ENCODE data around the gene FAM72A. TPM values are rescaled to one million over a fixed set of nuclear protein-coding genes. Genes with fewer than 3 reads are reported as not detected.
A peak's percentile ranks its signal among the peaks of the same experiment; 100 is the strongest.
"Not testable (repeated sequence)": the region's sequence is repeated elsewhere in the genome, so short reads cannot be mapped to it uniquely, and the experiment has no call there.

The FAM72A gene
- total RNA-seq, 2 donors from 2014 or later: 0.27 to 2.2 TPM

- H3K27me3 ChIP-seq (replicated peaks; ENCODE audit: insufficient read depth); DNase-seq (ENCODE audit: low spot score); intact Hi-C loops (cut with DNase I); H3K4me1 ChIP-seq (replicated peaks); H3K27ac ChIP-seq; H3K9me3 ChIP-seq; H3K36me3 ChIP-seq: not testable (repeated sequence)
- no CpG with 5 or more reads among the region's 25 CpGs for WGBS
- H3K4me3 ChIP-seq: peak overlapping the region; percentile 17 to 27
Observed at GRCh38 chr1:206204159-206204511, 1.5 kb upstream of the FAM72A start.

GRCh38 chr1:206203364-206204158 is 922 bp upstream of the FAM72A start, which contains the start of gene SRGAP2:
Gene SRGAP2, plus strand, starts transcription at chr1:206203541. Its CDS starts 2,430 bp downstream, at chr1:206205971.
- H3K4me1 ChIP-seq (replicated peaks); H3K9me3 ChIP-seq; intact Hi-C loops (cut with DNase I); H3K36me3 ChIP-seq; H3K27me3 ChIP-seq (replicated peaks; ENCODE audit: insufficient read depth): not testable (repeated sequence)
- H3K27ac ChIP-seq: peak within 1 kb of the TSS; percentile 77 to 80
- peak within 1 kb of the TSS; percentile 45 to 48 for H3K4me3 ChIP-seq
- peak; percentile 43 for DNase-seq (ENCODE audit: low spot score)
- WGBS: 1% methylated on average over 20 of the region's 63 CpGs

- H3K9me3 ChIP-seq; intact Hi-C loops (cut with DNase I); H3K4me3 ChIP-seq; H3K36me3 ChIP-seq; H3K27me3 ChIP-seq (replicated peaks; ENCODE audit: insufficient read depth); H3K27ac ChIP-seq; H3K4me1 ChIP-seq (replicated peaks); DNase-seq (ENCODE audit: low spot score): not testable (repeated sequence)
- WGBS: 35% methylated on average over 3 of the region's 3 CpGs
Observed at GRCh38 chr1:206196748-206197424, 5.8 kb downstream of the FAM72A start.

- WGBS: no CpG with 5 or more reads among the region's 2 CpGs
- intact Hi-C loops (cut with DNase I); H3K27me3 ChIP-seq (replicated peaks; ENCODE audit: insufficient read depth): not testable (repeated sequence)
Observed at GRCh38 chr1:206195182-206195581, 7.5 kb downstream of the FAM72A start.

DNA sequence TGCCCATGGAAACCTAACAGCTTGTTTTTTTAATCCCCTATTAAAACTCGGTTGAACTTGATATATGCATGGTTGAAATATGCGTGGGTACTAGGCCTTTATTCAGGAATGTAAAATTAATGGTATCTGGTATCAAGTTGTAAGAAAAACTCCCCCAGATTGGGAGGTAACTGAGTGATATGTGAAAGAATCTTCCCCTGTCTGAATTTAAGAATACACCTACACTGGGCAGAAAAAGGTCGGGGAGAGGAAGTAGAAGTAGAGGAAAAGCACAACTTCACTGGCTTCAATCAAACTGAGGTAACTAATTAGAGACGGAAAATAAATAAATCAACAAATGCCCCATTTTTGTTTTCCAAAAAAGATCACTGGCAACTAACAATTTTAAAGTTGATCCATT is 15.8 kb downstream of the FAM72A start:
- H3K4me3 ChIP-seq; H3K4me1 ChIP-seq (replicated peaks); intact Hi-C loops (cut with DNase I); H3K27ac ChIP-seq; H3K36me3 ChIP-seq; DNase-seq (ENCODE audit: low spot score); H3K9me3 ChIP-seq; H3K27me3 ChIP-seq (replicated peaks; ENCODE audit: insufficient read depth): not testable (repeated sequence)
- WGBS: 93% methylated on average over 2 of the region's 4 CpGs

More at GRCh38 chr1:206195182-206195581, 7.5 kb downstream of the FAM72A start:
- not testable (repeated sequence) for H3K27ac ChIP-seq; H3K9me3 ChIP-seq; DNase-seq (ENCODE audit: low spot score); H3K36me3 ChIP-seq; H3K4me3 ChIP-seq; H3K4me1 ChIP-seq (replicated peaks)

DNA sequence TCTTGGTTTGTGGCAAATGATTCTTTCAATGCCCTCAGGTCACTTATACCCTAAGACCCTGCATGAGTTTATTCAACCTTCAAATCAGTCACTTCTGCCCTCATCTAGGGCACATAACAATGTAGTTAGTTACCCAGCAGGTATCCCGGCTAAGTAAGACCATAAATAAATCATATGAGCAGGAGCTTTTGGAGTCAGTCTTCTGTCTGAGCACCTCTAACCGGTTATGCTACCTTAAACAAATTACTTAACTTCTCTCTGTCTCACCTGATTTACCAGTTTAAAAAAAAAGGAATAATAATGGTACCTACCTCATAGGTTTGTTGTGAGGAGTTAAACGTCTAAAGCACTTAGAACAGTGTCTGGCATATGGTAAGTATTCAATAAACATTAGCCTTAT is 16.9 kb downstream of the FAM72A start:
- H3K36me3 ChIP-seq; H3K9me3 ChIP-seq; intact Hi-C loops (cut with DNase I); H3K27ac ChIP-seq; DNase-seq (ENCODE audit: low spot score); H3K27me3 ChIP-seq (replicated peaks; ENCODE audit: insufficient read depth); H3K4me3 ChIP-seq; H3K4me1 ChIP-seq (replicated peaks): not testable (repeated sequence)
- WGBS: no CpG with 5 or more reads among the region's 3 CpGs

- H3K27me3 ChIP-seq (replicated peaks; ENCODE audit: insufficient read depth); H3K4me3 ChIP-seq; H3K27ac ChIP-seq; H3K4me1 ChIP-seq (replicated peaks); H3K9me3 ChIP-seq; intact Hi-C loops (cut with DNase I); DNase-seq (ENCODE audit: low spot score); H3K36me3 ChIP-seq: not testable (repeated sequence)
- WGBS: no CpG with 5 or more reads among the region's 2 CpGs
Observed at GRCh38 chr1:206183788-206184187, 18.9 kb downstream of the FAM72A start.

GRCh38 chr1:206182368-206183317 is 20.0 kb downstream of the FAM72A start:
- DNase-seq (ENCODE audit: low spot score); intact Hi-C loops (cut with DNase I); H3K9me3 ChIP-seq; H3K36me3 ChIP-seq; H3K4me1 ChIP-seq (replicated peaks); H3K27me3 ChIP-seq (replicated peaks; ENCODE audit: insufficient read depth); H3K27ac ChIP-seq; H3K4me3 ChIP-seq: not testable (repeated sequence)
- 85% methylated on average over 5 of the region's 6 CpGs for WGBS

GRCh38 chr1:206179666-206180065 is 23.0 kb downstream of the FAM72A start:
- intact Hi-C loops (cut with DNase I); H3K36me3 ChIP-seq; DNase-seq (ENCODE audit: low spot score); H3K4me1 ChIP-seq (replicated peaks); H3K27ac ChIP-seq; H3K9me3 ChIP-seq; H3K4me3 ChIP-seq; H3K27me3 ChIP-seq (replicated peaks; ENCODE audit: insufficient read depth): not testable (repeated sequence)

DNA sequence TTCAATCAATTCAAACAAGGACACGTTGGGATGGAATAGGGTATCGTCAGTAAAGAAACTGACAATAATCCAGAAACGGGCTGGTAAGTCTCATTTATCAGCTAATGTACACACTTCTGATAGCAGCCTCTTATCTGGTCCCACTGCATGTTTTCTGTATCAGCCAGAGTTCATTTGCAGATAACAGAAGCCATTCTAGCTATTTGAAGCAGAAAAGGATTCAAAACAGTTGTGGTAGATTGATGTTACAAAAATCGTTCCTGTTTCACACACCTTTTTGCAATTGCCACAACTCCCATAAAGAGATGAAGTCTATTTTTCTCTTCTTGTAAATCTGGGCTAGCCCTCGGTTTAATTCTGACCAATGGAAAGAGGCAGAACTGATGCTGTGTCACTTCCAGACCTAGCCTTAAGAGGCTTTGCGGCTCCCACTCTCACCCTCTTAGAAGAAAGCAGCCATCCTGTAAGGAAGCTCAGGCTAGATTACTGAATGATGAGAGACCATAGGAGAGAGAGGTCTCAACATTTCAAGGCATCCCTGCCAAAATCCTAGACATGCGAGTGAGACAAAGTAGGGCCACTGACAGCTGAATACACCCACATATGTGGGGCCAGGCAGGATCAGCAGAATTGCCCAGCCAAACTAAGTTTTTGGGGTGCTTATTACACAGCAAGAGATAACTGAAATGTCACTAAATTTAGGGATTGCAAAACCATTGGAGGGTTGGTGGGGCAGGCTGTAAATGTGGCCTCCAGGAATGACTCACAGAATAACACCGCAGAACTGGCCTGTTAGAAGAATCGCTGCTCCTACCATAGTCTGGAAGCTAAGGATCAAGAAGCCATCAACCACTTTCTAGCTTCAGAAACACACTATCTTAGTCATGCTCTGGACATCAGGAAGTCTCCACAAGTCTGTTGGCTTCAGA is 24.3 kb downstream of the FAM72A start:
- intact Hi-C loops (cut with DNase I); H3K4me1 ChIP-seq (replicated peaks); H3K4me3 ChIP-seq; H3K9me3 ChIP-seq; H3K36me3 ChIP-seq; H3K27ac ChIP-seq; H3K27me3 ChIP-seq (replicated peaks; ENCODE audit: insufficient read depth); DNase-seq (ENCODE audit: low spot score): not testable (repeated sequence)
- 85% methylated on average over 9 of the region's 9 CpGs for WGBS

DNA sequence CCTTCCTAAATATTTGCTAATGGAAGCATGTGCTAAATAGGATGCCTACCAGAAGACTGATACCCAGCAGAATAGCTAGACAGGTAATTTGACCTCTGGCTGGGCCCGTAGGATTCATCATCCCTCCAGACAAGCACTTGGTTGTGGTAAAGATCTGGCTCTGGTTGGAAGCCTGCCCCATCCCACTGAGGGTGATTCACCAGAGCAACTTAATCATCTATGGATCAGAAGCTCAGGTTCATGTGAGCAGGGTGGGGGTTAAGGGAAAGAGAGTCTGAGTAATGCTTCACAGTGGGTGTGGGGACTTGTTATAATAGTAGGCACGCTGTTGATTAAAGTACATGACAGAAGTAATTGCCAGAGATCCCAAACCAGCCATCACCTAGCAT is 26.5 kb downstream of the FAM72A start:
- 80% methylated on average over 1 of the region's 2 CpGs for WGBS
- H3K36me3 ChIP-seq; H3K9me3 ChIP-seq; H3K27ac ChIP-seq; H3K4me1 ChIP-seq (replicated peaks); DNase-seq (ENCODE audit: low spot score); H3K4me3 ChIP-seq; H3K27me3 ChIP-seq (replicated peaks; ENCODE audit: insufficient read depth); intact Hi-C loops (cut with DNase I): not testable (repeated sequence)
